OCI-LY3 (cell line): ENCODE measurements around the gene PFKL.

Source experiments
- H2AFZ ChIP-seq: fragments of 200-600, 300-600 bp; shearing (Covaris generic); 2 replicates; pipeline ENCODE4 v1.6.0; 2014; ENCODE audit warnings: antibody characterized with exemption, low read depth, low read length
- H3K27ac ChIP-seq: fragments of 200-600, 300-600 bp; sonication (generic); 2 replicates; pipeline ENCODE4 v1.5.1; 2014; ENCODE audit warnings: mild to moderate bottlenecking, low read length, moderate library complexity, mixed read lengths
- H3K27me3 ChIP-seq: fragments of 200-600, 300-600 bp; sonication (generic); 2 replicates; pipeline ENCODE4 v1.6.1; 2014; ENCODE audit warnings: low read depth, low read length, mixed read lengths
- H3K36me3 ChIP-seq: fragments of 200-600, 300-600 bp; sonication (generic); replicated peaks from 2 replicates; pipeline ENCODE3; 2014; ENCODE audit warnings: low read depth, low read length, mixed read lengths
- H3K4me1 ChIP-seq: fragments of 300-600, 200-600 bp; sonication (generic); 2 replicates; pipeline ENCODE4 v1.6.1; 2014; ENCODE audit warnings: low read length, mixed read lengths
- H3K4me2 ChIP-seq: fragments of 200-600, 300-600 bp; sonication (generic); 2 replicates; pipeline ENCODE4 v1.6.1; 2014; ENCODE audit warnings: low read length, mixed read lengths
- H3K4me3 ChIP-seq: fragments of 300-600, 200-600 bp; sonication (generic); 2 replicates; pipeline ENCODE4 v1.5.1; 2014; ENCODE audit warnings: antibody characterized with exemption, mild to moderate bottlenecking, low read length, moderate library complexity
- H3K79me2 ChIP-seq: fragments of 300-600, 200-600 bp; shearing (Covaris generic); 2 replicates; pipeline ENCODE4 v1.6.1; 2014; ENCODE audit warnings: mild to moderate bottlenecking, low read length, mixed read lengths
- H3K9ac ChIP-seq: fragments of 300-600, 200-600 bp; shearing (Covaris generic); 2 replicates; pipeline ENCODE4 v1.6.0; 2014; ENCODE audit warnings: mild to moderate bottlenecking, low read length, moderate library complexity
- H3K9me3 ChIP-seq: fragments of 200-600, 300-600 bp; shearing (Covaris generic); 2 replicates; pipeline ENCODE4 v1.6.1; 2014; ENCODE audit warnings: low read length, mixed read lengths; ENCODE audit not compliant: insufficient read depth
- H4K20me1 ChIP-seq: fragments of 200-600, 300-600 bp; sonication (generic); 2 replicates; pipeline ENCODE4 v1.6.1; 2016; ENCODE audit warnings: low read length, mixed read lengths; ENCODE audit not compliant: insufficient read depth
- CTCF ChIP-seq: fragments of 200-600, 300-600 bp; sonication (generic); IDR thresholded peaks from 2 replicates; pipeline ENCODE4 v1.5.1; 2014; ENCODE audit warnings: antibody characterized with exemption, low read length, low read depth
- EZH2phosphoT487 ChIP-seq: fragments of 200-600 bp; shearing (Covaris generic); IDR thresholded peaks from 2 replicates; pipeline ENCODE4 v1.6.1; 2018; ENCODE audit warnings: antibody characterized with exemption, mixed run types, low read depth

Gene PFKL

DNA sequence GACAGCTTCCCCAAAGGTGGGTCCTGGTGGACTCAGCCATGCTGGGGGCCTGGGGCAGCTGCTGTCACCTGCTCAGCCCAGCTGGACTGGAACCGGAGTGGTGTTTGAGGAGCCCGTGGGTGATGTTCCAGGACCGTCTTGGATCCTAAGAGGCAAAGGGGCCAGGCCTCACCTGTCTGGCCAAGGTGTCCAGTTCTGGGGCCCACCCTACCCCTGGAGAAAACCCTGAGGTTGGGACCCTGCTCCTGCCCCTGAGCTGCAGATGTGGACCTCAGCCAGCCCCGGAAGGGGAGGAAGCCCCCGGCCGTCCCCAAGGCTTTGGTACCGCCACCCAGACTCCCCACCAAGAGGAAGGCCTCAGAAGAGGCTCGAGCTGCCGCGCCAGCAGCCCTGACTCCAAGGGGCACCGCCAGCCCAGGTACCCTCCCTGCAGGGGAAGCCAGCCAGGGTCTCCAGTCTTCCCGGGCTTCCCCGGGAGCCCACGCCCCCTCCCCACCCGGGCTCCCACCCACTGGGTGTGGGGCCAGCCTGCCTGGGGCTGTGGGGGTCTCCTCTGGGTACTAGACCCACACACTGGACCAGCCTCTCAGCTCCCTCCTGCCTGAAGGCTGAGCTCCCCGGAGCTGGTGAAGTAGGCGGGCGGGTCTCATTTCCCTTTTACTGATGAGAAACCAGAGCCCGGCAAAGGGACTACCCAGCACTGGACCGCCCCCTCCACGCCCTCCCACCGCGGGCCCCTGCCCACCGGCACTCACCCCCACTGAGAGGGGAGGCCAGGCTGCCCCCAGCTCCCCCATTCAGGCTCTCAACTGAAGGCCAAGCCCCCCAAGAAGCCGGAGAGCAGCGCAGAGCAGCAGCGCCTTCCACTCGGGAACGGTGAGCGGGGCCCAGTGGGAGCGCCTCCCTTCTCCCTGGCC, 12.9 kb upstream of the PFKL start:
- Histone ChIP-seq H3K4me2 (peak overlapping the region; percentile 58), H4K20me1 (no peaks in the 10 kb centered on the region), H3K36me3 (no peaks in the 10 kb centered on the region), H3K9ac (peak overlapping the region; percentile 50; the same call in 1 of the 2 replicates), H2AFZ (no peak overlapping the region), H3K9me3 (no peaks in the 10 kb centered on the region), H3K27me3 (no peaks in the 10 kb centered on the region), H3K4me3 (peak overlapping the region; percentile 59; the same call in 1 of the 2 replicates), H3K4me1 (peaks cover 73% of the 10 kb centered on the region), H3K79me2 (no peaks in the 10 kb centered on the region), H3K27ac (peak overlapping the region; percentile 39; the same call in 1 of the 2 replicates)
- no peak for TF ChIP-seq EZH2phosphoT487
- TF ChIP-seq CTCF: no peak

DNA sequence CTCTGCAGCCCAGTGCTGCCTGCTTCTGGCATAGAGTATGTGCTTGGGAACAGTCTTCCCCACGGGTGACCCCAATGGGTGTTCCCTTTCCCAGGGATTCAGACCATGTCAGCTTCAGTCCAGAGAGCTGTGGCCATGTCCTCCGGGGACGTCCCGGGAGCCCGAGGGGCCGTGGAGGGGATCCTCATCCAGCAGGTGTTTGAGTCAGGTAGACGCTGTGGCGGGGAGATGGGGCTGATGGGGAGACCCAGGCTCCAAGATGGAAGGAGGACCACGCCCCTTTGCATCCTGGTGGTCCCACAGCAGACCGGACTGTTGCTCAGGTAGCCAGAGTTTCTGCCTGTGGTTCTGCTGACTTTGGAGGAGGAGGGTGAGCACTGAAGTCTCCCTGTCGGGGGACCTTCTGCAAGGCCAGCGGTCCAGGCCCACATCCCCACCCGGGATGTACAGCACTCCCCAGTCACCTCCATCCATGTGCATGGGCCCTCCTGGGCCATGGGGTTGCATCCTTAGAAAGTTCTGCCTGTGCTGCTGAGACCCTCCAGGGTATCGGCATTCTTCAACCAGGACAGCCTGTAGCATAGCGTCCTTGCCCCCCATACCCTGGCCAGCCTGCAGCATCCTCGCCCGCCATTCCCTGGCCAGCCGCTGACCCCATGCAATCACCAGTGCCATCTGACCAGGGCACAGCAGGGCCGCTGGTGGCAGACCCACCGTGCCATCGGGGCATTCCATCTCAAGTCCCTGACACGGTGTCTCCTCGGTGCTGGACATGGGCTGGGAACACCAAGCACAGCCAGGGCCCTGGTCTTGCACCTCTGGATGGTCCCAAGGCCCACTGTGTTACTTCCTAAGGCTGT, 11.4 kb upstream of the PFKL start:
- Histone ChIP-seq H3K9ac (no peak overlapping the region), H3K36me3 (no peaks in the 10 kb centered on the region), H3K27ac (no peak overlapping the region), H4K20me1 (no peaks in the 10 kb centered on the region), H3K9me3 (no peaks in the 10 kb centered on the region), H2AFZ (no peak overlapping the region), H3K4me3 (no peak overlapping the region; the same call in 1 of the 2 replicates), H3K27me3 (no peaks in the 10 kb centered on the region), H3K79me2 (no peaks in the 10 kb centered on the region), H3K4me1 (peaks cover 64% of the 10 kb centered on the region), H3K4me2 (no peak overlapping the region; the same call in 1 of the 2 replicates)
- TF ChIP-seq CTCF (no peak), EZH2phosphoT487 (no peak)

DNA sequence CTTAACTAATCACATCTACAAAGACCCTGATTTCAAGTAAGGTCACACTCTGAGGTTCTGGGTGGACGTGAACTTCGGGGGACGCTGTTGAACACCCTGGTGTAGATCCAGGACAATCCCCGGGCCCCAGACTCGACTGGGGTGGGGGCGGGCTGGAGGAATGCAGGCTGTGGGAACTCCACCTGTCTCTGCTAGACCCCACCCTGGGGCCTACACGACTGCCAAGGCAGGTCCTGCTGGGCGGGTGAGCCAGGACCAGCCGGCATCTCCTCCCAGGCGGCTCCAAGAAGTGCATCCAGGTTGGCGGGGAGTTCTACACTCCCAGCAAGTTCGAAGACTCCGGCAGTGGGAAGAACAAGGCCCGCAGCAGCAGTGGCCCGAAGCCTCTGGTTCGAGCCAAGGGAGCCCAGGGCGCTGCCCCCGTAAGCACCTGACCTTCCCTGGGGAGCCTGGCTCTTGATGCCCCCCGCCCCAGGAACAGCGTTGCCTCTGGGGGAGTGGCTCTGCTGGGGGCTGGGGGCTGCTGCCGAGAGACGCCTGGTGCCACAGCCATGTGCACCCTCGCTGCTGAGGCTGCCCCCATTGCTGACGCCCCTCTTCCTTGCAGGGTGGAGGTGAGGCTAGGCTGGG, 10.4 kb upstream of the PFKL start:
- H4K20me1 ChIP-seq: no peaks in the 10 kb centered on the region
- no peak overlapping the region for H3K27ac ChIP-seq
- TF ChIP-seq EZH2phosphoT487 (no peak), CTCF (no peak)
- H3K79me2 ChIP-seq: no peaks in the 10 kb centered on the region
- H3K36me3 ChIP-seq: no peaks in the 10 kb centered on the region
- H3K9ac ChIP-seq: no peak overlapping the region
- H3K9me3 ChIP-seq: no peaks in the 10 kb centered on the region
- H3K4me2 ChIP-seq: no peak overlapping the region
- peaks cover 57% of the 10 kb centered on the region for H3K4me1 ChIP-seq
- H2AFZ ChIP-seq: no peak overlapping the region
- no peak overlapping the region for H3K4me3 ChIP-seq
- no peaks in the 10 kb centered on the region for H3K27me3 ChIP-seq
